Measurements from ENCODE around the gene CCN6. TPM values are rescaled to one million over a fixed set of nuclear protein-coding genes. Genes with fewer than 3 reads are reported as not detected.
A peak's percentile ranks its signal among the peaks of the same experiment; 100 is the strongest.

CCN6 gene
- total RNA-seq, 6 experiments from 2014 or later: not detected

DNA sequence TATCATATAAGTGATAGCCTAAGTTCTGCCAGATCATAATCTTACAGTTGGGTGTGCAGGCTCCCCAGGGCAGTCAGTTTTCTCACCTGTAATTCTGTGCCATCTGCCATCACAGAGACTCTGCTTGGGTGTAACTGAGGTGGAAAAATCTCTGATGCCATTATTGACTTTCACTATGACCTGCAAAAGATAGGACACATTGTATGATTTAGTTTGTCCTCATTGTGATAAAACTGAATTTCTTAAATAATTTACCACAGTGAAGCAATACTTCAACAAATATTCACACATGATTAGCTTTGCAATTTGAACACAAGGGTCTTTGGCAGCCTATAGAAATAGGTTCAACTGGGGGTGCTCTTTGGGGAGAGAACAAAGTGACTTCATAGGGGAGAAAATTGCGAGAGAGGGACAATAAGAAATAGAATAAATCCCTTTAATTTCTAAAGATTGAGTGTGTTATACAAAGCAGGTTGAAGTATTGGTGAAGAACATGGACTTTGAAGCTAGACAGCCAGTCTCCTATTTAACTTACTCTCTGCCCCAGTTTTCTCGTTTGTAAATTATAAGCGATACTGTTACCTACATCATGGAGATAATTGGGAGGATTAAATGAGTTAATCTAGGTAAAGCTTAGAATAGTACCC is 60.8 kb downstream of the CCN6 start:
- H3K4me1 ChIP-seq: peaks cover 0 to 31% (median 2%) of the 10 kb centered on the region in 4 donors
- peak overlapping the region in 2 of 3 donors; percentile 39 to 48 for H3K27ac ChIP-seq
- 25% methylated on average over 3 of the region's 3 CpGs for WGBS (ENCODE audit: insufficient coverage, low coverage, low lambda C conversion rate, missing lambda C conversion rate)
- no peak overlapping the region for H3K4me3 ChIP-seq
- H3K9me3 ChIP-seq: no peaks in the 10 kb centered on the region
- no peaks in the 10 kb centered on the region for H3K36me3 ChIP-seq
- DNase-seq: no peak
- peak; percentile 57 to 77 (median 72) for ATAC-seq
- intact Hi-C loops (cut with DNase I): no loop called here
- TF ChIP-seq, protein P1, sequence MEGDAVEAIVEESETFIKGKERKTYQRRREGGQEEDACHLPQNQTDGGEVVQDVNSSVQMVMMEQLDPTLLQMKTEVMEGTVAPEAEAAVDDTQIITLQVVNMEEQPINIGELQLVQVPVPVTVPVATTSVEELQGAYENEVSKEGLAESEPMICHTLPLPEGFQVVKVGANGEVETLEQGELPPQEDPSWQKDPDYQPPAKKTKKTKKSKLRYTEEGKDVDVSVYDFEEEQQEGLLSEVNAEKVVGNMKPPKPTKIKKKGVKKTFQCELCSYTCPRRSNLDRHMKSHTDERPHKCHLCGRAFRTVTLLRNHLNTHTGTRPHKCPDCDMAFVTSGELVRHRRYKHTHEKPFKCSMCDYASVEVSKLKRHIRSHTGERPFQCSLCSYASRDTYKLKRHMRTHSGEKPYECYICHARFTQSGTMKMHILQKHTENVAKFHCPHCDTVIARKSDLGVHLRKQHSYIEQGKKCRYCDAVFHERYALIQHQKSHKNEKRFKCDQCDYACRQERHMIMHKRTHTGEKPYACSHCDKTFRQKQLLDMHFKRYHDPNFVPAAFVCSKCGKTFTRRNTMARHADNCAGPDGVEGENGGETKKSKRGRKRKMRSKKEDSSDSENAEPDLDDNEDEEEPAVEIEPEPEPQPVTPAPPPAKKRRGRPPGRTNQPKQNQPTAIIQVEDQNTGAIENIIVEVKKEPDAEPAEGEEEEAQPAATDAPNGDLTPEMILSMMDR (IDR thresholded peaks at IDR 0.05): no peak
- peak; percentile 24 for TF ChIP-seq POLR2A (IDR thresholded peaks at IDR 0.05)
- H3K27me3 ChIP-seq: no peaks in the 10 kb centered on the region

DNA sequence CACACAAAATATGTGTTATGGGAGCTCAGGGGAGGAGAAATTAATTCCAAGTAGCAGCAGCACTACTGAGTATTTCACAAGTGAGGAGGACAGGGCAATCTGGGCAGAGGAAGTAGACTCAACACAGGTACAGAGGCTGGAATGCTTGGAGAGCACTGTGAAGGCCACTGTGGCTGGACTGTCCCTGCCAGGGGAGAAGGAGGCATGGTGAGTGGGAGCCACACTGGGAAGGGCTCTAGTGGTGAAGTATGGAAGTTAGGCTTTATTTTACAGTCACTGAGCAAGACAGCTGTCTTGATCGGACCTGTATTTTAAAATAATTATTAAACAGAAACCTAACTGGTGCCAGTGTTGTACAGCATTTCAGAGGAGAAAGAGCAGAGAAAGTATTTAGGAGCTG is 62.3 kb downstream of the CCN6 start:
- DNase-seq (peak; percentile 27 to 68 (median 54)), ATAC-seq (peak; percentile 83 to 88 (median 84))
- no peak for TF ChIP-seq POLR2A (IDR thresholded peaks at IDR 0.05)
- TF ChIP-seq, protein P1 (IDR thresholded peaks at IDR 0.05): peak in 2 of 4 donors; percentile 4 to 22
- H3K9me3 ChIP-seq: no peaks in the 10 kb centered on the region
- H3K4me1 ChIP-seq: peaks cover 0 to 31% (median 2%) of the 10 kb centered on the region in 4 donors
- 23% methylated on average over 1 of the region's 1 CpG for WGBS (ENCODE audit: insufficient coverage, low coverage, low lambda C conversion rate, missing lambda C conversion rate)
- peak overlapping the region in 2 of 3 donors; percentile 27 to 31 for H3K27ac ChIP-seq
- no peaks in the 10 kb centered on the region for H3K27me3 ChIP-seq
- no peak overlapping the region for H3K4me3 ChIP-seq
- intact Hi-C loops (cut with DNase I): no loop called here
- no peaks in the 10 kb centered on the region for H3K36me3 ChIP-seq

DNA sequence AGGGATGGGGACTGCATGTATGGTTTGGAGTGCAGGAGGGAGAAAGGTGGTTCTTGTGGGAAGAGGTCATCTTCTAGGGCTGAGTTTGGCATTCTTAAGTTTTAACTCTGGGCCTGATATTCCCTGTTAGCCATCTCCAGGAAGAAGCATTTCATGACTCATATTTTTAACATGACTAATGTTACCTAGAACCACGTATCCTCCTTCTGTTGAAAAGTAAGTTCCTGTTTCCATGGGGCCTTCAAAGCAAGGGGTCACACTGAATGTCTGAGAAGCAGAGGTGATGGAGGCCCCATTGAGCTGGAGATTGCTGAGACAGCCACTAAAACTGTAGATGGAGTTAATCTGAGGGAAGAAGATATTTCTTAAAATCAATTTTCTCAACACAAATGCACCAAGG is 63.6 kb downstream of the CCN6 start:
- no peak overlapping the region for H3K4me3 ChIP-seq
- no peaks in the 10 kb centered on the region for H3K36me3 ChIP-seq
- intact Hi-C loops (cut with DNase I): no loop called here
- WGBS (ENCODE audit: insufficient coverage, low coverage, low lambda C conversion rate, missing lambda C conversion rate): 64% methylated on average over 1 of the region's 1 CpG
- no peak for ATAC-seq
- no peaks in the 10 kb centered on the region for H3K27me3 ChIP-seq
- TF ChIP-seq, protein P1 (IDR thresholded peaks at IDR 0.05): no peak
- TF ChIP-seq POLR2A (IDR thresholded peaks at IDR 0.05): no peak
- H3K27ac ChIP-seq: no peak overlapping the region
- DNase-seq: no peak
- H3K4me1 ChIP-seq: peaks cover 0 to 31% (median 2%) of the 10 kb centered on the region in 4 donors
- no peaks in the 10 kb centered on the region for H3K9me3 ChIP-seq

DNA sequence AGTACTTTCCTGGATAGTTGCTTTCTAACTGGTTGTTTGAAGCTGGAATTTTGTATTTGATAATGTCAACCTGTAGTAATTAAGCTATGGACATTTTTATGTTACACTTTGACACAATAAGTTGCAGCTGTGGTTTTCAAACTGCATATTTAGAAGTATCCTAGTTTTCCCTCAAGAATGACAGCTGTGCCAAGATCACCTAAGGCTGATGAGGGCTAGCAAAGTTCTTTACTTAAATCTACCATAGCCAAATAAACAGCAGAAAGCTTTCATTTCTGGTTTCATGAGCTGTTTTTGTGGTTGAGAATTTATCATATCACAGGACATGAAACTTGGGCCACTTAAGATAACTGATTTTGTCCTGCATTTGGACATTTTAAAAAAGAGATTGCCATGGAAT is 64.1 kb downstream of the CCN6 start:
- Histone ChIP-seq H3K36me3 (no peaks in the 10 kb centered on the region), H3K27ac (no peak overlapping the region)
- DNase-seq: no peak

More for the DNA sequence above, 64.1 kb downstream of the CCN6 start:
- Histone ChIP-seq H3K9me3 (no peaks in the 10 kb centered on the region), H3K4me3 (no peak overlapping the region), H3K27me3 (no peaks in the 10 kb centered on the region), H3K4me1 (peaks cover 0 to 31% (median 2%) of the 10 kb centered on the region in 4 donors)
- TF ChIP-seq POLR2A (IDR thresholded peaks at IDR 0.05): no peak
- TF ChIP-seq, protein P1 (IDR thresholded peaks at IDR 0.05): no peak
- no peak for ATAC-seq
- intact Hi-C loops (cut with DNase I): no loop called here

Other genes starting within 250 kb of the CCN6 start
- 10 to 100 TPM; 16.8 to 33.7 (median 23.5) TPM for gene FYN, start 180.7 kb upstream of the CCN6 start, total RNA-seq
- gene TUBE1, start 33.4 kb downstream of the CCN6 start, total RNA-seq: 10 to 100 TPM; 16.2 to 38.0 (median 27.7) TPM
- gene FAM229B, start 33.5 kb downstream of the CCN6 start, total RNA-seq: 10 to 100 TPM in 2 of 6 experiments, 1 to 10 TPM in 4; 6.3 to 13.9 (median 9.1) TPM
- 1 to 10 TPM; 2.9 to 8.3 (median 4.2) TPM for gene LAMA4, start 200.5 kb downstream of the CCN6 start, total RNA-seq

All from right lobe of liver (tissue), 6 donors.